ENCODE data around the gene CCDC152. TPM values are rescaled to one million over a fixed set of nuclear protein-coding genes. Genes with fewer than 3 reads are reported as not detected.

The CCDC152 gene
- total RNA-seq, 1 experiment from 2014 or later, result not detected

- H3K36me3 Mint-ChIP-seq (ENCODE audit: insufficient read depth, unreplicated experiment), result no peaks in the 10 kb centered on the region
- DNase-seq, result no peak
- H3K4me1 Mint-ChIP-seq (ENCODE audit: low read depth, unreplicated experiment), result peaks cover 21% of the 10 kb centered on the region
- ChIA-PET POLR2A (no interaction called here), CTCF (interaction anchor here (0.7 kb wide), 1 partner anchor 119 kb away, joined by 3 read pairs; no protein-coding TSS in a partner anchor)
- Histone ChIP-seq H3K27me3 (replicated peaks; ENCODE audit: control insufficient read depth, insufficient read depth, low read length) (no peaks in the 10 kb centered on the region), H3K4me1 (peaks cover 12% of the 10 kb centered on the region), H3K9me3 (no peaks in the 10 kb centered on the region), H3K4me3 (ENCODE audit: low read depth, low read length) (no peak overlapping the region), H3K36me3 (ENCODE audit: control insufficient read depth, insufficient read depth, low read length) (no peaks in the 10 kb centered on the region)
- peaks cover 21% of the 10 kb centered on the region for H3K9me3 Mint-ChIP-seq (ENCODE audit: unreplicated experiment)
- TF ChIP-seq CTCF (IDR thresholded peaks at IDR 0.05; ENCODE audit: insufficient read depth in 1 of 2, low read depth in 1 of 2, low read length in 1 of 2, severe bottlenecking in 1 of 2, unreplicated experiment in 1 of 2), result no peak
- intact Hi-C loops (cut with micrococcal nuclease; ENCODE audit: unreplicated experiment), result loop anchor here (1.0 kb wide), 1 partner anchor 84 kb away; no protein-coding TSS in a partner anchor
- H3K4me3 Mint-ChIP-seq (ENCODE audit: unreplicated experiment), result no peak overlapping the region
- no peaks in the 10 kb centered on the region for H3K27me3 Mint-ChIP-seq (ENCODE audit: insufficient read depth, unreplicated experiment)
- H3K27ac Mint-ChIP-seq (ENCODE audit: unreplicated experiment), result no peak overlapping the region
- BruUV-seq (replicated peaks), result no TSS peak
Observed at GRCh38 chr5:42770003-42770402, 13.4 kb downstream of the CCDC152 start.

- Mint-ChIP-seq H3K9me3 (ENCODE audit: unreplicated experiment) (peaks cover 21% of the 10 kb centered on the region), H3K36me3 (ENCODE audit: insufficient read depth, unreplicated experiment) (no peaks in the 10 kb centered on the region), H3K27ac (ENCODE audit: unreplicated experiment) (no peak overlapping the region), H3K27me3 (ENCODE audit: insufficient read depth, unreplicated experiment) (no peaks in the 10 kb centered on the region), H3K4me1 (ENCODE audit: low read depth, unreplicated experiment) (peaks cover 20% of the 10 kb centered on the region), H3K4me3 (ENCODE audit: unreplicated experiment) (peak overlapping the region; percentile 37)
- Histone ChIP-seq H3K4me1 (peaks cover 12% of the 10 kb centered on the region), H3K36me3 (ENCODE audit: control insufficient read depth, insufficient read depth, low read length) (no peaks in the 10 kb centered on the region), H3K27me3 (replicated peaks; ENCODE audit: control insufficient read depth, insufficient read depth, low read length) (no peaks in the 10 kb centered on the region), H3K9me3 (no peaks in the 10 kb centered on the region), H3K4me3 (ENCODE audit: low read depth, low read length) (no peak overlapping the region)
- TF ChIP-seq CTCF (IDR thresholded peaks at IDR 0.05; ENCODE audit: insufficient read depth in 1 of 2, low read depth in 1 of 2, low read length in 1 of 2, severe bottlenecking in 1 of 2, unreplicated experiment in 1 of 2), result no peak
- no TSS peak for BruUV-seq (replicated peaks)
- POLR2A ChIA-PET, result no interaction called here
- CTCF ChIA-PET, result interaction anchor here (1.2 kb wide), 1 partner anchor 117 kb away, joined by 8 read pairs; no protein-coding TSS in a partner anchor
- intact Hi-C loops (cut with micrococcal nuclease; ENCODE audit: unreplicated experiment), result no loop called here
- no peak for DNase-seq
Observed at GRCh38 chr5:42772265-42772993, 15.8 kb downstream of the CCDC152 start.

- Histone ChIP-seq H3K4me3 (ENCODE audit: low read depth, low read length) (no peak overlapping the region), H3K27me3 (replicated peaks; ENCODE audit: control insufficient read depth, insufficient read depth, low read length) (no peaks in the 10 kb centered on the region; the same call in none of the 2 replicates), H3K36me3 (ENCODE audit: control insufficient read depth, insufficient read depth, low read length) (no peaks in the 10 kb centered on the region), H3K4me1 (no peaks in the 10 kb centered on the region), H3K9me3 (no peaks in the 10 kb centered on the region)
- no peaks in the 10 kb centered on the region for H3K9me3 Mint-ChIP-seq (ENCODE audit: unreplicated experiment)
- no peak for DNase-seq
- H3K27me3 Mint-ChIP-seq (ENCODE audit: insufficient read depth, unreplicated experiment), result no peaks in the 10 kb centered on the region
- no peak overlapping the region for H3K4me3 Mint-ChIP-seq (ENCODE audit: unreplicated experiment)
- H3K36me3 Mint-ChIP-seq (ENCODE audit: insufficient read depth, unreplicated experiment), result no peaks in the 10 kb centered on the region
- no peaks in the 10 kb centered on the region for H3K4me1 Mint-ChIP-seq (ENCODE audit: low read depth, unreplicated experiment)
- H3K27ac Mint-ChIP-seq (ENCODE audit: unreplicated experiment), result no peak overlapping the region
- no TSS peak for BruUV-seq (replicated peaks)
- POLR2A ChIA-PET, result no interaction called here
- intact Hi-C loops (cut with micrococcal nuclease; ENCODE audit: unreplicated experiment), result no loop called here
- TF ChIP-seq CTCF (IDR thresholded peaks at IDR 0.05; ENCODE audit: insufficient read depth in 1 of 2, low read depth in 1 of 2, low read length in 1 of 2, severe bottlenecking in 1 of 2, unreplicated experiment in 1 of 2), result no peak
- CTCF ChIA-PET, result no interaction called here
Observed at GRCh38 chr5:42779083-42779482, 22.5 kb downstream of the CCDC152 start.

All from Caco-2 (cell line).